Pancreas (tissue), 10 donors: ENCODE results near the gene TTC23L. TPM values are rescaled to one million over a fixed set of nuclear protein-coding genes. Genes with fewer than 3 reads are reported as not detected.

Experiments used
- ATAC-seq, 4 donors: fragments of 200-7000 bp; cut with Tn5 transposase; one replicate each; pipeline versions ENCODE4 v1.8.0 to v1.9.1; 2020; ENCODE audit warnings: mild to moderate bottlenecking in 4 of 4, moderate library complexity in 4 of 4
- DNase-seq, 6 donors: peaks; one replicate each; pipeline ENCODE4 v3.0.0-alpha.2; 2020
- FAIRE-seq: peaks from 2 replicates; lab custom pipeline; 2012; peaks lifted over from hg19 to GRCh38; lab: Jason Lieb, UNC
- H3K27ac ChIP-seq, 4 donors: fragments of 200-600 bp; sonication (generic); 1 replicate in 3 of 4; 2 replicates in 1 of 4; pipeline versions ENCODE4 v1.5.0 to v1.8.0; 2020
- H3K27me3 ChIP-seq, 4 donors: fragments of 200-600 bp; one replicate each; pipeline ENCODE4 v1.8.0; 2021
- H3K36me3 ChIP-seq, 3 donors: fragments of 200-600 bp; sonication (generic) in 1 of 3; one replicate each; pipeline versions ENCODE4 v1.5.0 to v1.8.0; 2020 to 2021
- H3K4me1 ChIP-seq, 3 donors: fragments of 200-600 bp; one replicate each; pipeline ENCODE4 v1.8.0; 2021
- H3K4me3 ChIP-seq, 4 donors: fragments of 200-600 bp; sonication (generic) in 2 of 4; one replicate each; pipeline versions ENCODE4 v1.5.0 to v1.8.0; 2020 to 2021
- H3K9me3 ChIP-seq, 4 donors: fragments of 200-600 bp; one replicate each; pipeline ENCODE4 v1.8.0; 2021
- WGBS, 2 donors: extraction: QIAGEN DNeasy Blood & Tissue Kit; methylation state at CpG; one replicate each; pipeline ENCODE4 v1.1.7; 2013; 5-methylcytosine and 5-hydroxymethylcytosine counted together
- intact Hi-C, 3 donors: fragments of 100-400 bp; cut with DNase I; formaldehyde crosslinking; loops; one replicate each; pipeline versions ENCODE4 v1.11.1 to v1.14.2; 2022
- polyA plus RNA-seq, 2 donors: library from polyadenylated mRNA; stranded (reverse); fragments of 200-250 nt; gene quantifications; one replicate each; pipeline ENCODE4 v1.2.3, GENCODE V29; 2013
- total RNA-seq, 6 donors: library from RNA; stranded (reverse); fragmentation: NEBNext Ultra II Directional in 4 of 6; extraction: Animal tissue kit (Norgen Biotek cat#: 25700) in 4 of 6; gene quantifications; one replicate each; pipeline versions ENCODE4 v1.2.1 to v1.2.4, GENCODE V29; 2021 to 2023
- TF ChIP-seq, protein P1 (sequence below), 4 donors: fragments of 200-600 bp; sonication (generic) in 3 of 4; IDR thresholded peaks; one replicate each; pipeline versions ENCODE4 v1.5.0 to v1.8.0; 2021; ENCODE audit warnings: antibody characterized with exemption in 4 of 4
- donor health status: healthy with polysubstance abuse.
- donor health status: DM: no; HTN: no; CAD: no; lungs with moderate emphysema.
- donor health status: DM: no; HTN: no; CAD: no.
- donor health status: control.
- donor health status: control.
- donor health status: Bipolar disorder and iron deficiency.
- donor health status: DM: yes; HTN: yes; CAD: no.
- donor health status: DM: no; HTN: no; CAD: no.
- donor health status: DM: no; HTN: no; CAD: no.
- donor health status: DM: yes; HTN: yes; CAD: no.

TTC23L gene
- total and polyA plus RNA-seq, 8 donors: 0.04 to 0.66 (median 0.19) TPM

DNA sequence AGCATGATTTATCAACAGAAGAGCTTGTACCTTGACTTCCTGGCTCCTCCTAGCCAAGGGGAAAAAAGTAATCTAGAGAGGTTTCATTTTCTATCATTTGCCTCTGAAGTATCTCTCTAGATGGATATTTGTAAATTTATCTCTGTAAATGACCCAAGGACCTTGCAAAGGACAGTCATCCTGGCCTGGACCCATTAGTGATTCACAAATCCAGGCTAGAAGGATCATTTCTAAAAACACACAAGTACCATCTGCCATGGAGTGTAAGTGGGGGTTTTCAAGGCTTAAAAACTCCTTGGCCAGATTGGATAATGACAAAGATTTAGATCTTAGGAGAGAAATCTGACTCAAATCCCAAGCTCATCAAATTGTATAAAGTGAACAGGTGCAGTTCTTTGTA lies 8.1 kb downstream of the TTC23L start:
- no peaks in the 10 kb centered on the region for H3K4me1 ChIP-seq

DNA sequence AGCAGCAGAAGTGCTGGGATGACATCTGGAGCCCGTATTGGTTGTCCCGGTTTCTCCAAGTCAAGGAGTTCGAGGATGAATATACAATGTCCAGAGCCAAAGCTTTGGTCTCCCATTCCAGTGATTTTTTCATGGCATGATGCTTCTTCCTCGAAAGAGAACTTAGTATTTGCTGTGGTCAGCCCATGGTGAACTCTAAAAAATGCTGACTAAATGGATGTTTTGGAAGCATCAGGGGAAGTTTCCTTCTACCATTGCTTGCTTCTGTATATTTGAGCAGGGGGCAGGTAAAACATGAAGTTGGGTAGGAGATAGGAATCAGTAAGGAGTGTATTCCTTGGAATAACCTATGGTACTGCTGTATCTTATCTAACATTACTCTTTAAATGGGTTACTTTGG lies 8.6 kb downstream of the TTC23L start:
- DNase-seq (no peak), FAIRE-seq (no peak)
- 94 to 97% methylated on average over 4 of the region's 4 CpGs for WGBS, 2 donors

More for the DNA sequence above, 8.1 kb downstream of the TTC23L start:
- Histone ChIP-seq H3K27ac (no peak overlapping the region), H3K36me3 (no peaks in the 10 kb centered on the region), H3K27me3 (no peaks in the 10 kb centered on the region), H3K9me3 (no peaks in the 10 kb centered on the region), H3K4me3 (no peak overlapping the region)
- DNase-seq (no peak), ATAC-seq (no peak), FAIRE-seq (no peak)
- TF ChIP-seq, protein P1, sequence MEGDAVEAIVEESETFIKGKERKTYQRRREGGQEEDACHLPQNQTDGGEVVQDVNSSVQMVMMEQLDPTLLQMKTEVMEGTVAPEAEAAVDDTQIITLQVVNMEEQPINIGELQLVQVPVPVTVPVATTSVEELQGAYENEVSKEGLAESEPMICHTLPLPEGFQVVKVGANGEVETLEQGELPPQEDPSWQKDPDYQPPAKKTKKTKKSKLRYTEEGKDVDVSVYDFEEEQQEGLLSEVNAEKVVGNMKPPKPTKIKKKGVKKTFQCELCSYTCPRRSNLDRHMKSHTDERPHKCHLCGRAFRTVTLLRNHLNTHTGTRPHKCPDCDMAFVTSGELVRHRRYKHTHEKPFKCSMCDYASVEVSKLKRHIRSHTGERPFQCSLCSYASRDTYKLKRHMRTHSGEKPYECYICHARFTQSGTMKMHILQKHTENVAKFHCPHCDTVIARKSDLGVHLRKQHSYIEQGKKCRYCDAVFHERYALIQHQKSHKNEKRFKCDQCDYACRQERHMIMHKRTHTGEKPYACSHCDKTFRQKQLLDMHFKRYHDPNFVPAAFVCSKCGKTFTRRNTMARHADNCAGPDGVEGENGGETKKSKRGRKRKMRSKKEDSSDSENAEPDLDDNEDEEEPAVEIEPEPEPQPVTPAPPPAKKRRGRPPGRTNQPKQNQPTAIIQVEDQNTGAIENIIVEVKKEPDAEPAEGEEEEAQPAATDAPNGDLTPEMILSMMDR (IDR thresholded peaks at IDR 0.05): no peak
- intact Hi-C loops: no loop called here

DNA sequence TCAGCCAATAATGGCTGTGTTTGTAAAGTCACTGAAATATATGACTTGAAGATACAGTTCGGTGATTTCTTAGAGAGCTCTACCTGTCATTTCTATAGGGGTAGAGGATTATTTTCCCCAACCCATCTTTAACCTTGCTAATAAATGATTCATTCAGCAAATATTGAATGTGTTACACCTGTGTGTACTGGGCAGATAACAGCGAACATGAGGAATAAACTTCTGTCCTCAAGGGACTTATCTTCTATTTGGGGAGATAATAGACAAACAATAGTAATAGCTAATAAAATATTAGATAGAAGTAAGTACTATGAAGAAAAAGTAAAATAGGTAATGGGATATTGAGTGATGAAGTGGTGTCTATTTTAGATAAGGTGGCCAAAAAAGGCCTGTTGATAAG lies 9.3 kb downstream of the TTC23L start:
- Histone ChIP-seq H3K4me3 (no peak overlapping the region), H3K27me3 (no peaks in the 10 kb centered on the region), H3K9me3 (no peaks in the 10 kb centered on the region), H3K27ac (no peak overlapping the region), H3K36me3 (no peaks in the 10 kb centered on the region), H3K4me1 (no peaks in the 10 kb centered on the region)
- intact Hi-C loops: no loop called here
- no peak for FAIRE-seq
- 54 to 61% methylated on average over 2 of the region's 2 CpGs for WGBS, 2 donors
- DNase-seq: no peak
- no peak for ATAC-seq
- TF ChIP-seq, protein P1 (IDR thresholded peaks at IDR 0.05): no peak

More for the DNA sequence above, 8.6 kb downstream of the TTC23L start:
- H3K4me1 ChIP-seq: no peaks in the 10 kb centered on the region
- no peak for ATAC-seq
- intact Hi-C loops: no loop called here
- no peaks in the 10 kb centered on the region for H3K36me3 ChIP-seq
- H3K9me3 ChIP-seq: no peaks in the 10 kb centered on the region
- no peak overlapping the region for H3K27ac ChIP-seq
- H3K4me3 ChIP-seq: no peak overlapping the region
- TF ChIP-seq, protein P1 (IDR thresholded peaks at IDR 0.05): no peak
- no peaks in the 10 kb centered on the region for H3K27me3 ChIP-seq

DNA sequence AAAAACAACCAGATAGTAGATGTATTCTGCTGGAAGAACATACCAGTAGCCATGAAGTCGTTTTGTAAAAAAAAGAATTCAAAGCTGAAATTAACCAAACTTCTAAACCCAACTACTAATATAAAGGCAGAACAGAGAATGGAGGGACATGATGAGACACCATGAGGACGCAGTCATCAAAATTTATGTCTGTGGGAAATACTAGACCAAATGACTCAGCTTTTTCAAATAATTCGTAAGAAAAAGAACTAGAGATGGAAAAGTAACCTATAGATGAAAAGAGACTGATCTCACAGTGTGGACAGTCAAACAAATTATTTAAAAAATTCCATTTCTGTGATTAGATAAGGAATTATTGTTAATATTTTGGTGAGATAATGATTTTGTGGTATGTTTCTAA lies 10.3 kb downstream of the TTC23L start:
- FAIRE-seq (no peak), ATAC-seq (no peak), DNase-seq (no peak)
- 83 to 90% methylated on average over 3 of the region's 3 CpGs for WGBS, 2 donors
- Histone ChIP-seq H3K36me3 (no peaks in the 10 kb centered on the region), H3K9me3 (no peaks in the 10 kb centered on the region), H3K4me1 (no peaks in the 10 kb centered on the region), H3K4me3 (no peak overlapping the region), H3K27ac (no peak overlapping the region), H3K27me3 (no peaks in the 10 kb centered on the region)
- TF ChIP-seq, protein P1 (IDR thresholded peaks at IDR 0.05): no peak
- intact Hi-C loops: no loop called here

DNA sequence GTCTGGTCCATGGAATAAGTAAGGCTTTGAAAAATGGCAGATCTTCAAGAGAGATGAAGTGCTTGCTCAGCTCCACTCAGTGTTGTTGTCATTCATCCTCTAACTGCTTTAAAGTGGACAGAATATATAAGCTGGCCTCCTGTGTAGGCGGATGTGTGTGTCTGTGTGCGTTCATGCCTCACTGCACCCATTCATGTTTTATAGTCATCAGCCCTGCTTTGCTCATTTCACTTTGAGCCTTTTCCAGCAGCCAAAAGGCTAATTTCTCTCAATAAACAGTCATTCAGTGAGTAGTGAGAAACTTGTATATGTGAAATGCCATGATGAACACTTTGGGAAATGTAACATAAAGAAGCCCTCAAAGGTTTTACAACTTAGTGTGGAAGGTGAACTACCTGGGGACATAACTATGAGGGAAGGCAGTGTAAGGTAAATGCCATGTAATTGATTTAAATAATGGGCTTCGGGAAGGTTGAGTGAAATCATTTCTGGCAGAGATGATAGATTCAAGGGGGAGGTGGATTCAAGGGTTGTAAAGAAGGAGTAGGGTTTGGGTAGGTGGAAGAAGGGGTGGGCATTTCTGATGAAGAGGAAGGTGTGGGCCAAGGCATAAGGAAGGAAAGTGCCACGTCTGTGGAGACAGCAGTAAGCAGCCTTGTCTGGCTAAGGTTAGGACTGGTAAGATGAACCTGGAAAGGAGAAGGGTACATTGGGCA lies 15.7 kb downstream of the TTC23L start:
- intact Hi-C loops: no loop called here
- 76 to 80% methylated on average over 4 of the region's 4 CpGs for WGBS, 2 donors
- H3K27ac ChIP-seq: no peak overlapping the region
- no peak overlapping the region for H3K4me3 ChIP-seq
- FAIRE-seq: no peak
- H3K9me3 ChIP-seq: no peaks in the 10 kb centered on the region
- no peak for DNase-seq
- no peaks in the 10 kb centered on the region for H3K4me1 ChIP-seq
- no peaks in the 10 kb centered on the region for H3K36me3 ChIP-seq
- no peaks in the 10 kb centered on the region for H3K27me3 ChIP-seq
- TF ChIP-seq, protein P1 (IDR thresholded peaks at IDR 0.05): no peak
- peak in 1 of 4 donors; percentile 43 for ATAC-seq
